H1 (cell line): ENCODE data around the gene TTC9. TPM values are rescaled to one million over a fixed set of nuclear protein-coding genes. Genes with fewer than 3 reads are reported as not detected.

Experiments used
- ATF3 ChIP-seq: IDR thresholded peaks from 2 replicates; pipeline ENCODE4 v1.6.1; 2011; ENCODE audit warnings: low read depth, mild to moderate bottlenecking, low read length; ENCODE audit not compliant: insufficient read depth
- BCL11A ChIP-seq, 2 experiments: IDR thresholded peaks; one replicate each; pipeline ENCODE4 v1.6.1; 2011; ENCODE audit warnings: low read depth in 2 of 2, low read length in 2 of 2, mild to moderate bottlenecking in 2 of 2
- HDAC6 ChIP-seq: IDR thresholded peaks from one replicate; pipeline ENCODE4 v1.7.1; 2012; ENCODE audit warnings: low read depth, mild to moderate bottlenecking, inconsistent platforms, low read length, moderate library complexity
- MAFK ChIP-seq: IDR thresholded peaks from 2 replicates; pipeline ENCODE4 v1.6.1; 2012; ENCODE audit warnings: low read depth, mild to moderate bottlenecking, improper control_type of control experiment, low read length
- RNF2 ChIP-seq: fragments of 200-900, 300-1000 bp; sonication (generic); IDR thresholded peaks from 2 replicates; pipeline ENCODE4 v1.7.1; 2016; ENCODE audit warnings: borderline replicate concordance, low read depth, mild to moderate bottlenecking, antibody characterized with exemption, low read length; ENCODE audit not compliant: poor library complexity, severe bottlenecking; ENCODE audit errors: missing control alignments
- polyA plus RNA-seq, 7 experiments: library from polyadenylated mRNA; depleted of rRNA in 3 of 7; stranded (reverse) in 5 of 7; unstranded in 2 of 7; fragments of >200 nt in 5 of 7; fragments of 200-250 nt in 2 of 7; gene quantifications; 1 replicate in 5 of 7; 2 replicates in 1 of 7; 4 replicates in 1 of 7; pipeline versions ENCODE4 v1.2.1 to v1.2.3, GENCODE V29; 2011 to 2013; ENCODE audit warnings: missing spikeins in 2 of 7, mixed read lengths in 2 of 7
- total RNA-seq: library from RNA; stranded (reverse); fragmentation: NEBNext Ultra II Directional; extraction: Animal tissue kit (Norgen Biotek cat#: 25700); gene quantifications from 2 replicates; pipeline ENCODE4 v1.2.1, GENCODE V29; 2021

Gene TTC9
- total and polyA plus RNA-seq, 2 of the 8 experiments (the other 6 are each of a cell fraction or from before 2014, with no cell fraction given), result 21.0 to 29.5 TPM

- TF ChIP-seq HDAC6, result no peak
- no peak for TF ChIP-seq BCL11A (IDR thresholded peaks at IDR 0.05; ENCODE audit: low read depth in 2 of 2, low read length in 2 of 2)
- TF ChIP-seq ATF3, result no peak
- TF ChIP-seq RNF2, result no peak
- TF ChIP-seq MAFK, result no peak
Measured at GRCh38 chr14:70658899-70659298, 17.2 kb downstream of the TTC9 start (continued).
